NCI-H510A (cell line): ENCODE data around the gene DNAH6.
"Not testable (repeated sequence)": the region's sequence is repeated elsewhere in the genome, so short reads cannot be mapped to it uniquely, and the experiment has no call there.

ENCODE experiments used
- DNase-seq: peaks from one replicate; lab custom pipeline; 2025; lab: John Stamatoyannopoulos, UW

DNAH6 gene

DNA sequence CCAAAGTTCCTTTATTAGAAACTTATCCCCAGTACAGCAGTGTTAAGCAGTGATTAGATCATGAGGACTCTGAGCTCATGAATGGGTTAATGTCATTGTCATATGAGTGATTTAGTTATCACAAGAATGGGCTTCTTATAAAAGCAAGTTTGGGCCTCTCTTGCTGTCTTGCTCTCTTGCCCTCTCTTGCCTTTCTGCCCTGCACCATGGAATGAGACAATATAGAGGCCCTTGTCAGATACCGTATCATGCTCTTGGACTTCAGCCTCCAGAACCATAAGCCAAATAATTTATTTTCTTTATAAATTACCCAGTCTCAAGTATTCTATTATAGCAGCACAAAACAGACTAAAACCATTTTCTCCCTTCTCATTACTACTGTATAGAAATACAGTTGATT lies 238.8 kb downstream of the DNAH6 start:
- DNase-seq: no peak

DNA sequence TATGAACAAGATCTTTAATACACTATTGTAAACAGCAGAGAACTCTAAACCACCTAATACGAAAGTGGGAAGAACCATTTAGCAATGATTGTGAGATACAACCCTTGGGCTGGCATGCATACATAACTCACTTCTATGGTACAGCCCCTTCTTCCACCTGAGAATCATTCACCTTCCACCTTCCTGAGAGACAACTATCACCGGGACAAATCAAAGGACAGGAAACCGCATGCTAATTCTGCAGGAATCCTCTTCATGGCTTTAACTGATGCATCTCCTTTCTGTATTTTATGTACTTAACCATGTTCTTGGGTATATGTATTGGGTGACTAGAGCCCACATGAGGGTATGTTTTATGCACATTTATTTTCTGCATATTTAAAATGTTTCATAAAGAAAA lies 241.3 kb downstream of the DNAH6 start:
- no peak for DNase-seq

DNA sequence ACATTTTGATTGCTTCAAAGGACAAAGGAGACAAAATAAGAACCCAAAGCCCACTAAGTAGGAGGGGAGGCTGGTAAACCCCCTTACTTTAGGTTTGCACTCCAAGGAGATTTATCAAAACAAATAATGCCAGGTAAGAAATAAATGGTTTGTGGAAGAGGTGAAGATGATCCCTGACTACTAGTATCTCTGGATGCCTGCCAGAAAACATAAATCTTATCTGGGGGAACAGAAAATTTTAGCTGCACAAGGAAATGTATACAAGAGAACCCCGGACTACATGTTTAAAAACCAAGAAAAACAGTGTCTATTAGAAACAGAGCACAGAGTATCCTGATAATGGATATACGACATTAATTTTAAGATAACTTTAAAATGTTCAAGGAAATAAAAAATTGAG lies 250.5 kb downstream of the DNAH6 start:
- no peak for DNase-seq

DNA sequence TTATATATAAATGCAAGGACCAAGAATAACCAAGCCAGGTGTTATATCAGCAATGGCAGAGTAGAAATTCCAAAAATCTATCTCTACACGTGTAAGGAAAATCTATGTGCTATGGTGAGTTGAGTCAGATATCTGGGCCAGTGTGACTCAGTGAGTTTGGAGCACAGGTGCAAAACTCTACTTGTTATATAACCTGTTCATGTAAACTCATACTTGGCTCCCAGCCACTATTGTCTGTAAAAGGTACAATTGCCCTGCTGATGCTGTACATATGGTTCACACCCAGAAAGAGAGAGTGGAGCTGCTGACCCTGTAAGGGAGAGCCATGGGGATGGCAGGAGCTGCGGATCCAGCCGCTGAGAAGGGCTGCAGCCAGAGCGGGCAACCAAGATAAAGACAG lies 252.5 kb downstream of the DNAH6 start:
- DNase-seq: no peak

DNA sequence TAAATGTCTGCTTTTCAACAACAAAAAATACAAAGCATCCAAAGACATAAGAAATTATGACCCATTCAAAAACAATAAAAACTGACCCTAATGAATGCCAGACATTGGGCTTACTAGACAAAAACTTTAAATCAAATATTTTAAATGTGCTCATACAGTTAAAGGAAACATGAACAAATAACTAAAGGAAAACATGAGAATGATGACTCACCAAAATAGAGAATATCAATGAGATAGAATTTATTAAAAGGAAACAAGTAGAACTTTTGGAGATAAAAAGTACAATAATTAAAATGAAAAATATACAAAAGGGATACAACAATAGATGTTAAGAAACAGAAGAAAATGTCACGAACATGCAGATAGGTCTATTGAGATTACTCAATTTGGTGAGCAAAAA lies 254.0 kb downstream of the DNAH6 start:
- no peak for DNase-seq

DNA sequence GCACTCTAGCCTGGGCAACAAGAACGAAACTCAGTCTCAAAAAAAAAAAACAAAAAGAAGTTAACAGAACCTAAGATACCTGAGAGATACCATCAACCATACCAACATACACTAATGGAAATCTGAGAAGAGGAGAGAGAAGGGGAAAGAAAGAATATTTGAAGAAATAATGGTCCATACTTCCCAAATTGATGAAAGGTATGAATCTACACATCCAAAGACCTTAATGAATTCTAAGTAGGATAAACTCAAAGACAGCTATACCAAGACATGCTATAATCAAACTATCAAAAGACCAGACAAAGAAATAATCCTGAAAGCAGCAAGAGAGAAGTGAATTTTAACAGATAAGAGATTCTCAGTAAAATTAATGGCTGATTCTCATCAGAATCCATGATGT lies 255.0 kb downstream of the DNAH6 start:
- no peak for DNase-seq

DNA sequence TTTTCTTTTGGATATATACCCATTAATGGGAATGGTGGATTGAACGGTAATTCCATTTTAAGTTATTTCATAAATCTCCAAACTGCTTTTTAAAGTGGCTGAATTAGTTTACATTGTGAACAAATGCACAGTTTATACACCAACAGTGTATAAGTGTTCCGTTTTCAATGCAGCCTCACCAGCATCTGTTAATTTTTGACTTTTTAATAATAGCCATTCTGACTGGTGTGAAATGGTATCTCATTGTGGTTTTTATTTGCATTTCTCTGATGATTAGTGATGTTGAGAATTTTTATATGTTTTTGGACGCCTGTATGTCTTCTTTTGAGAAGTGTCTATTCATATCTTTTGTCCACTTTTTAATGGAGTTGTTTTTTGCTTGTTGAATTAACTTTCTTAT lies 257.3 kb downstream of the DNAH6 start:
- not testable (repeated sequence) for DNase-seq

DNA sequence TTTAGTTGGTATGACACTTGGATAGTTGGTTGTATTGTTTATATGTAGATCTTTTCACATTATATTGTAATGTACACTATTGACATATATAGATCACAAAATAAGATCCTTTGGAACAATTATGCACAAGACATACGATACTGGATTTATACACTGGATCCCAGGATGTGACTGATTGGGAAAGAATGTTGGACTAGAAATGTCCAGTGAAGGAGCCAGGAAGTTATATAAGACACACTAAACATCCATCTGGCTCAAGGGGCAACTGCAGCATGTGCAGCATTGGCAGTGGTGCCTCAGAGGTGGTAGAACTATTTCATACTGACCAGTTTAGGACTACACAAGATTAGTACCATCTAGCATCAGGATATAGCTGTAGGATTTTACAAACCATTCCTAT lies 259.7 kb downstream of the DNAH6 start:
- DNase-seq: no peak

DNA sequence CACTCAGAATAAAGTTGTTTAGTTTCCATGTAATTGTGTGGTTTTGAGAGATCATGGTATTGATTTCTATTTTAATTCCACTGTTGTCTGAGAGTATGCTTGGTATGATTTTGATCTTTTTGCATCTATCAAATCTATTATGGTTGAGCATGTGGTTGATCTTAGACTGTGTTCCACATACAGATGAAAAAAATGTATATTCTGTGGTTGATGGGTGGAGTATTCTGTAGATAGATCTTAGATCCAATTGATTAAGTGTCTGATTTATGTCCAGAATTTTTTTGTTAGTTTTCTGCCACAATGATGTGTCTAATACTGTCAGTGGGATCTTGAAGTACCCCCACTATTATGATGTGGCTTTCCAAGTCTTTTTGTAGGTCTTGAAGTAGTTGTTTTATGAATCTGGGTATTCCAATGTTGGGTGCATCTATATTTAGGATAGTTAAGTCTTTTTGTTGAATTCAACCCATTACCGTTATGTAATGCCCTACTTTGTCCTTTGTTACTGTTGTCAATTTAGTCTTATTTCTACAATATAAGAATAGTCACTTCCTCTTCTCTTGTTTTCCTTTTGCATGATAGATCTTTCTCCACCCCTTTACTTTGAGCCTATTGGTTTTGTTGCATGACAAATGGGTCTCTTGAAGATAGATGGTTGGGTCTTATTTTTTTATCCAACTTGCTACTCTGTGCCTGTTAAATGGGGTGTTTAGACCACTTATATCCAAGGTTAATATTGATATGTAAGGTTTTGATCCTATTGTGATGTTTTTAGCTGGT lies 262.8 kb downstream of the DNAH6 start:
- no peak for DNase-seq

DNA sequence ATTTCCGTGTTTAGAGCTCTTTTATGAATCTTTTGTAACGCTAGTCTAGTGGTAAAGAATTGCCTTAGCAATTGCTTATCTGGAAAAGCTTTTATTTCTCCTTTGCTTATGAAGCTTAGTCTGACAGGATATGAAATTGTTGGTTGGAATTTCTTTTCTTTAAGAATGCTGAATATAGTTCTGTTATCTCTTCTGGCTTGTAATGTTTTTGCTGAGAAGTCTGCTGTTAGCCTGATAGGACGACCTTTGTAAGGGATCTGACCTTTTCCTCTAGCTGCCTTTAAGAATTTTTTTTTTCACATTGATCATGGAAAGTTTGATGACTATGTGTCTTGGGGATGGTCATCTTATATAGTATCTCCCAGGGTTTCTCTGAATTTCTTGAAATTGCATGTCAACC lies 263.5 kb downstream of the DNAH6 start:
- DNase-seq: no peak

DNA sequence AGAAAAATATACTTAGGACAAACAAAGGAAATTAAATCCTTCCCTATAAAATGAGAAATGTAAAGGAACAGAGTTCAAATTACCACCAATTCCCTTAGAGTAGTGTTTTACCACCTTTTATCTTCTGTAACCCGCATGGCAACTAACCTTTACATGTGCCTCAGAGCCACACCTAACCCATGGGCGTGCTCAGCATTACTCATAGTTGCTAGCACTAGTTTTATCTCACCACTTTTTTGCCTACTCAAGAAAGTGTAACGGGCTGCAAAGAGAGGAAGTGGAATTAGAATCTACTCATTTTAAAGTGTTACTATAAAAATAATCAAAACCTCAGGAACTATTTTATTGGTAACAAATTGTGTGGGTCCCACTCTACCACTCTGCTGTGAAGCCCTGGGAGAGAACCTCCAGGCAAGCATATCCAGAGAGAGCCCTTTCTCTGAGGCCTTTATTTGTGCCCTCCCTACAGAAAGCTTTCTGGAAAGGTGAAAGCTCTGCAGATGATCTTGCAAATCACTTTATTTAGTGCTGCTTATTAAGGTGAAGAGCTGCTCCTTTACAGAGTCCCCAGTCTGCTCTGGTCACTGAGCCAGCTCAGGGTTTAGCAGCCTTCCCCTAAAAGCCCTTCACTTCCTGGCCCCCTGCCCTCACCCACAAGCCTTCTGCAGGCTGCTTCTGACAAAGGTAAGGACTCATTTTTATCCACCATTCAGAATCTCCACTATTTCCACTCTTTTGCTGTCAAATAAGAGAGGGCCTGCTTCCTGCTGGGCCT lies 265.8 kb downstream of the DNAH6 start:
- DNase-seq: no peak

DNA sequence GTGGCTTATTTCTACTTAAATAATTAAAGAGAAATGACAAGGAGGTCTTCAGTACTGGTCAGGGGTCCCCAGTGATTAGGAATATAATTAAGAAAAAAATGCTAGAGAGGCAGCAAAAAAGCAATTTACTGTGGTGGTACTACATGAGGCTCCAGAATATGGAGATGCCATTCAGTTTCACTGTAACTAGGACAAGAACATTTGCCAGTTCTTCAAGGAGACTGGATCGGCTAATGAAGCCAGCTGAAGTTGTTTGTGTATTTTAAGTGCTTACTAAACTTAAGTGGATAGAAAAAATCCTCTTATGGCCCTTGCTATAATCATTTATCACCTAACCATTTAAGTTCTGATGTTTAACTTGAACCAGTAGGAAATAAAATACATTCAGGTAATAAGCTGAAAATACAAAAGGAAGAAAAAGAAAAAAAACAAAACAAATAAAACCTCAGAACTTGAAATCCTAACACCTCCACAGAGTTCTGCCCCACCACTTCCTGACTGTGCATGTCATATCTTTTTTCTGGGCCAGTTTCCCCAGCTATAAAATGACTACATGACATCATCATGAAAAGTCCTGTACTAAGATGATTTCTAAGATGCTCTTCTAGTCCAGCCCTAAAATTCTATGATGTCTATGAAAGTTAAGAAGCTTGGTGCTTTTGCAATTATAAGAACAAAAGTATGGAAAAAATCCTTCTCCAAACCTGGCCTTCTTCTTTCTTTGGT lies 266.6 kb downstream of the DNAH6 start:
- DNase-seq: no peak

DNA sequence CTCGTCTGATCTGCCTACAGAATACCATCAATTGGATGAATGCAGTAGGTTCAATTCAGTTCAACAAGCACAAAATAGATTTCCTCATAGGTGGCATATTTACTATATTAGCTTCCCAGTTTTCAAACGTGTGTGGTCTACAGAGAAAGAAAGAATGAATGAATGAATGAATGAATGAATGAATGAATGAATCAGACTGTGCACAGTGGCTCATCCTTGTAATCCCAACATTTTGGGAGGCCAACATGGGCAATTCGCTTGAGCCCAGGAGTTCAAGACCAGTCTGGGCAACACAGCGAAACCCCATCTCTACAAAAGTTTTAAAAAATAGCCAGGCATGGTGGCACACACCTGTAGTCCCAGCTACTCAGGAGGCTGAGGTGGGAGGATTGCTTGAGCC lies 269.7 kb downstream of the DNAH6 start:
- no peak for DNase-seq

DNA sequence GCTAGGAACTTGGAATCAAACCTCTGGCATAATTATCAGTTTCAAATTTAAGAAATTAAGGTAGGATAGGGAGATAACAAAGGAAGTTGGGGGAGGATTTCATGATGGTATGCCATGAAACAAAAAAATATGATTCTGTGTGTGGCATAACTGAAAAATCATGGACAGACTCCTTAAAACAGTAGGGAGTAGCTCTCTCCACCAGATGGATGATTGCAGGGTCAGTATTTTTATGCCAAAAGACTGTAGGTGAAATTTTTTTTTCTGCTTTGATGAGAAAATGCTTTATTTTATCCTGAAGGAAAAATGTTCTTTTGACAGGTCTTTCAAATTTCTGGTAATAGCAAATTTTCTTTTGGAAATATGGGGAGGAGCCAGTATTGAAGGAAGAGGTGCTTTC lies 270.3 kb downstream of the DNAH6 start:
- no peak for DNase-seq

DNA sequence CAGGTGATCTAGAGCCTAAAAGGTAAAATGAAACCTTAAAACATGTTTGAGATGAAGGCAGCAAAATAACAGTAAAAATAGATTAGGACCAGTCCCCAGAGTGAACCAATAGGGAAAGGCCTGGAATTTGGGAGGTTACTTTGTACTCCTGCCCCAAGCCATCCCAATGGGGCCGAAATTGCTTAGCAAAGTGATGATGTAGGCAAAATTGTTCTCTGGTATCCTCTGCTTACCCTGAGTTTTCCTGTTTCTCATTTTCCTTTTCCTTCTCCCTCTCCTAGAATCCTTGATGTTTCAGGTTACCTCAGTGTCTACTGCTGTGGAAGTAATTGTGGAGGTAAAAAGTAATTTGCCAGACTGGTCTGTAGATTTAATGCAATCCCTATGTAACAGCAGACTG lies 271.7 kb downstream of the DNAH6 start:
- no peak for DNase-seq

DNA sequence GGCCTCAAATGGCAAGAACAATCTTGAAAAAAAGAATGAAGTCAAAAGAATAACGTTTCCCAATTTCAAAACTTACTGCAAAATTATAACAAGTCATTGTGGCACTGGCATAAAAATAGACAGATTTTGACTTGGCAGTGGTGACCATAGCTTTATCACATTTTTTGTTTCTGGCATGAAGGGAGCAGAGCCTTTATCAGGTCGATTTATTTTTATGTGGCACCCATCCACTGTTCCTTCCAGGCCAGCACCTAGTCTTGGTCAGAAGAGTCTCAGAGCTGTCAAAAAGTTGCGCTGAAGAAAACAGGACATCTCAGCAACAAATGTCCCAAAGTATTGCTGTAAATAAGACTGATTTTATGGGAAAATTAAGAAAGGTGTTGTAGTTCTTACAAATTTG lies 272.2 kb downstream of the DNAH6 start:
- no peak for DNase-seq

DNA sequence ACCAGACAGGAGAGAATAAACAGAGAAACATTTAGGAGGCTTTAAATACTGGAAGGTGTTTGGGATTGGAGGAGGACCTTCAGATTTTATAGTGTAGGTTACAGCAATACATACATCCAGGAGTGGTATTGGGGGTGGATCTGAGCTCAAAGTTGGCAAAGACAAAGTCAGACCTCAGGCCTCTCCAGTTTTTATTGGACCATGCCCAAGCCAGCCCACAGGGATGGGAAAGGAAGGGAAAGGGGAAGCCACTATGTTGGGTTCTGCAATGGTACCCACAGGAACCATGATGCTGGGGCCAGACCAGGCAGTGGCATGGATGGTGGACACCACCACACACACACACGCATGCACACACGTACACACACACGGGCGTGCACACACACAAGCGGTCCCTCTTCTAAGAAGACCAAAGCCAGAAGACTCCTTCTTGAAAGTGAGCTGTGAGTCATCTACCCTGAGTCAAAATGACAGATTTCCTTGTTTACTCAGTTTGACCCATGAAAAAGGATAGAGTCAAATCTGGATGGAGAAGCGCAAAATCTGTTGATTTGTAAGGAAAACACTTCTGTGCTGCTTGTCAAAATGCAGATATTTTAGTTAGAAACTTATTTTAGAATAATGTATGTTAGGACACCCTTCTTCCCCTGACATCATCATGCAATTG lies 276.7 kb downstream of the DNAH6 start:
- DNase-seq: no peak

DNA sequence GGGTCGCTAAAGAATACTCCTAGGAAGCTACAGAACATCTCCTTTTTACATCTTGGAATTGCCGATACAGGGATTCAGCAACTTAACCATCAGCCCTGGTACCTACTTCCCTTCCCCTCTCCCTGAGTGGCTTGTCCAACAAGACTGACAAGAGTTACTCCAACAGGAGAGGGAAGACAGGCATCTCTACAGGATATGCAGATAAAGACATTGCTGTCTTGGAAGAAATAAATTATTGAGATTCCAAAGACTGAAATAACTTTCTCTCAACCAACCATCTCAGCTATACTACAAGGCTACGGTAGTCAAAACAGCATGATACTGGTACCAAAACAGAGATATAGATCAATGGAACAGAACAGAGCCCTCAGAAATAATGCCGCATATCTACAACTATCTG lies 277.3 kb downstream of the DNAH6 start:
- DNase-seq: no peak

DNA sequence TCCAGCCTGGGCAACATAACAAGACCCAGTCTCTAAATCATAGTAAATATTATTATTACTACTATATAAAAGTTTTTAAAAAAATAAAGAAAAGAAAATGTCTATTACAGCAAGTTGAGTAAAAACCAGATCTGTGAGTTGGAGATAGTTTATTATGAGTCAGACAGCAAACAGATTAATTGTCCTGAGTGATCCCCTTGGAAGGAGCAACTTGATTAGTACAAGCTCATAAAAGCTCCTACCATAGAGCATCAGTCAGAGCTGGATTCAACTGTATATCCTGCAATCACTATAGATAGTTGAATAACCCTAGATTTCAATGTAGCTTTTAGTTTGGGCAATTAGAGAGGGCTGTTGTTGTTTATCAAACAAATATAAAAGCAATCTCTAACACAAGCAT lies 280.5 kb downstream of the DNAH6 start:
- DNase-seq: no peak

DNA sequence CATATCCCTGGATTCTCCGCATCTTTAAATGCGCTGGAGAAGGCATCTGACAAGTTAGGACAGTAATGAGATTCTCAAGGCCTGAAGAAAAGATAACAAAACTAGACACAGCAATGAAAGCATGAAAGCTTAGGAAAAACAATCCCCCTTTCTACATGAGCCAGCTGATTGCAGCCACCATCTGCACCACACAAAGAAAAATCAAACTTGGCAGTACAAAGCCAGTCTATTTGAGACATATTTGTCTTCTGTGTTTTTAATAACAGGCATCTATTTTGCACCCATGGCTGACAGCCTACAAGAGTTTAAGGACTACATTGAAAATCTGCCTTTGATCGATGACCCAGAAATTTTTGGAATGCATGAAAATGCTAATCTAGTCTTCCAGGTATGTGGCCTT lies 281.0 kb downstream of the DNAH6 start:
- DNase-seq: no peak

DNA sequence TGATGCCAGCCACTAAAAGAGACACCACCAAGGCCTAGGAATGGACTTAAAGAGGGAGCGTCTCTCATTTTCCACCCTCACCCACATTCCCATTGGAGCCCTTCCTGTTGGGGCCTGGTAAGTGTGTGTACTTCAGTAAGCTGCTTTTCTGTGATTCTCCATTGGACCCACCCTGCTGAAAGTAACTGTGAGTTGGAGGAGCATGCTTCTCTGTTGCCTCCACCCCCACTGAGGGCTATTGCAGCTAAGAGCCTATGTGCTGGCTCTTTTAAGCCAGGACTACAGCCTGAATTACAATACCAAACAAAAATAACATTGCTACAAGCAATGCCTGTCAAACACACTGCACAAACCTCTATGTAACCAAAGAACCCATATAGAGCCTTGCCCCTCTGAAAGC lies 283.5 kb downstream of the DNAH6 start:
- DNase-seq: no peak

DNA sequence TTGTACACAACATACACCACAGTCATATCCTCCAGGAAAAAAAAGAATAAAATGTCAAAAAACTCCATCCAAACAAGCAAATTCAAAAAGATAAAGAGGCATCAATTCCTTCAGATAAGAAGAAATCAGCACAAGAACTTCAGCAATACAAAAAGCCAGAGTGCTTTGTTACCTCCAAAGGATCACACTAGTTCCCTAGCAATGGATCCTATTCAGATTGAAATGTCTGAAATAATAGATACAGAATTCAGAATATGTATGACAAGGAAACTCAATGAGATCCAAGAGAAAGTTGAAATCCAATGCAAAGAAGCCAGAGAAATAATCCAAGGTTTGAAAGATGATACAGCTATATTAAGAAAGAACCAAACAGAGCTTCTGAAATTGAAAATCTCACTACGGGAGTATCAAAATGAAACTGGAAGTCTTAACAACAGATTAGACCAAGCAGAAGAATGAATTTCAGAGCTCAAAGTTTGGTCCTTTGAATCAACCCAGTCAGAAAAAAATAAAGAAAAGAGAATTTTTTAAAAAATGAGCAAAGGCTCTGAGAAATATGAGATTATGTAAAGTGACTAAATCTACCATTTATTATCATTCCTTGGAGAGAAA lies 284.0 kb downstream of the DNAH6 start:
- no peak for DNase-seq
